Endothelial cell of umbilical vein (primary cell): Measurements from ENCODE around the gene HSPA2. TPM values are rescaled to one million over a fixed set of nuclear protein-coding genes. Genes with fewer than 3 reads are reported as not detected.

Experiments used
- BruUV-seq: library from RNA; stranded (reverse); fragments of 400-500 nt; replicated peaks from 2 replicates; lab custom pipeline; 2021; lab: Mats Ljungman, UMichigan
- CTCF ChIA-PET: fragments of 300-600, 350-600 bp; sonication (Branson Sonifier 250); formaldehyde crosslinking; loops from one replicate; lab custom pipeline; 2021; ENCODE audit warnings: antibody characterized with exemption, inconsistent platforms; lab: Charles Lee
- POLR2A ChIA-PET: fragments of 300-600, 350-600 bp; sonication (Branson Sonifier 250); formaldehyde crosslinking; loops from one replicate; lab custom pipeline; 2021; ENCODE audit warnings: antibody characterized with exemption, inconsistent platforms; lab: Charles Lee
- DNase-seq: peaks from one replicate; pipeline ENCODE4 v3.0.0-alpha.2; 2011; ENCODE audit warnings: low read depth, low spot score
- FAIRE-seq: peaks from 2 replicates; lab custom pipeline; 2011; peaks lifted over from hg19 to GRCh38; lab: Jason Lieb, UNC
- H2AFZ ChIP-seq: 2 replicates; pipeline ENCODE4 v1.6.0; 2012; ENCODE audit warnings: low read depth, low read length, control low read depth, inconsistent platforms
- H3K27ac ChIP-seq: 2 replicates; pipeline ENCODE4 v1.5.1; 2011; ENCODE audit warnings: low read depth, mild to moderate bottlenecking, control low read depth, low read length, moderate library complexity; ENCODE audit not compliant: insufficient read depth
- H3K27me3 ChIP-seq, 2 experiments: 2 replicates each; pipeline versions ENCODE4 v1.6.0 to v1.6.1; 2011; ENCODE audit warnings: low read length in 2 of 2, mixed read lengths in 1 of 2; ENCODE audit not compliant: control insufficient read depth in 2 of 2, insufficient read depth in 2 of 2
- H3K36me3 ChIP-seq, 2 experiments: 2 replicates in 1 of 2; 3 replicates in 1 of 2; pipeline ENCODE4 v1.5.1; 2011; ENCODE audit warnings: low read length in 2 of 2, mild to moderate bottlenecking in 1 of 2, moderate library complexity in 1 of 2; ENCODE audit not compliant: control insufficient read depth in 2 of 2, insufficient read depth in 2 of 2; ENCODE audit errors: extremely low read depth in 1 of 2
- H3K4me1 ChIP-seq: 3 replicates; pipeline ENCODE4 v1.5.1; 2011; ENCODE audit warnings: mild to moderate bottlenecking, low read length; ENCODE audit not compliant: control insufficient read depth, insufficient read depth; ENCODE audit errors: extremely low read depth
- H3K4me2 ChIP-seq: 2 replicates; pipeline ENCODE4 v1.6.1; 2011; ENCODE audit warnings: low read length, control low read depth, mixed read lengths; ENCODE audit not compliant: insufficient read depth
- H3K4me3 ChIP-seq, 3 experiments: fragments of 200-600 bp in 1 of 3; sonication (generic), shearing (Covaris generic) in 1 of 3; replicated peaks in 1 of 3; 2 replicates each; pipeline ENCODE4 v1.5.1; 2011 to 2016; ENCODE audit warnings: control low read depth in 3 of 3, low read length in 3 of 3, mild to moderate bottlenecking in 2 of 3, inconsistent platforms in 1 of 3, low read depth in 1 of 3, moderate library complexity in 1 of 3; ENCODE audit not compliant: insufficient read depth in 1 of 3
- H3K79me2 ChIP-seq: 2 replicates; pipeline ENCODE4 v1.6.0; 2012; ENCODE audit warnings: low read length, inconsistent platforms; ENCODE audit not compliant: control insufficient read depth, insufficient read depth
- H3K9ac ChIP-seq: replicated peaks from 2 replicates; pipeline ENCODE3; 2011; ENCODE audit warnings: low read length, control low read depth; ENCODE audit not compliant: insufficient read depth; ENCODE audit errors: extremely low read depth
- H3K9me1 ChIP-seq: replicated peaks from 3 replicates; pipeline ENCODE4 v1.6.0; 2011; ENCODE audit warnings: mild to moderate bottlenecking, low read length; ENCODE audit not compliant: control insufficient read depth, insufficient read depth; ENCODE audit errors: extremely low read depth
- H3K9me3 ChIP-seq: replicated peaks from 2 replicates; pipeline ENCODE4 v1.5.1; 2012; ENCODE audit warnings: low read length, inconsistent platforms; ENCODE audit not compliant: control insufficient read depth, insufficient read depth
- H4K20me1 ChIP-seq: replicated peaks from 2 replicates; pipeline ENCODE3; 2011; ENCODE audit warnings: mild to moderate bottlenecking, low read length; ENCODE audit not compliant: control insufficient read depth, insufficient read depth; ENCODE audit errors: extremely low read depth
- CTCF ChIP-seq, 2 donors: IDR thresholded peaks; 1 replicate in 1 of 2; 2 replicates in 1 of 2; pipeline ENCODE4 v1.5.1; 2011; ENCODE audit warnings: low read length in 2 of 2, mild to moderate bottlenecking in 2 of 2, moderate library complexity in 2 of 2, control low read depth in 1 of 2, inconsistent platforms in 1 of 2, low read depth in 1 of 2; ENCODE audit not compliant: insufficient read depth in 1 of 2; ENCODE audit errors: extremely low read depth in 1 of 2
- EZH2 ChIP-seq: IDR thresholded peaks from 2 replicates; pipeline ENCODE4 v1.6.1; 2012; ENCODE audit warnings: borderline replicate concordance, low read depth, mild to moderate bottlenecking, moderate library complexity, low read length, inconsistent platforms; ENCODE audit not compliant: severe bottlenecking
- FOS ChIP-seq: IDR thresholded peaks from 2 replicates; pipeline ENCODE4 v1.6.1; 2011; ENCODE audit warnings: mild to moderate bottlenecking, low read length, moderate library complexity, borderline replicate concordance; ENCODE audit not compliant: insufficient read depth
- GATA2 ChIP-seq: IDR thresholded peaks from 2 replicates; pipeline ENCODE4 v1.7.0; 2011; ENCODE audit warnings: low read depth, mild to moderate bottlenecking, moderate library complexity, mixed read lengths, low read length; ENCODE audit not compliant: insufficient read length, insufficient read depth
- JUN ChIP-seq: IDR thresholded peaks from 2 replicates; pipeline ENCODE4 v1.6.1; 2011; ENCODE audit warnings: borderline replicate concordance, low read depth; ENCODE audit not compliant: insufficient read length, insufficient read depth
- MAX ChIP-seq: IDR thresholded peaks from 2 replicates; pipeline ENCODE4 v1.6.1; 2011; ENCODE audit not compliant: insufficient read depth, insufficient read length
- MYC ChIP-seq: IDR thresholded peaks from one replicate; pipeline ENCODE4 v1.6.1; 2011; ENCODE audit warnings: mild to moderate bottlenecking, low read depth, low read length
- POLR2A ChIP-seq: IDR thresholded peaks from 2 replicates; pipeline ENCODE4 v1.6.1; 2012; ENCODE audit warnings: low read depth, mild to moderate bottlenecking, control low read depth, low read length
- POLR2AphosphoS5 ChIP-seq: IDR thresholded peaks from 2 replicates; pipeline ENCODE4 v1.6.1; 2012; ENCODE audit warnings: low read depth, mild to moderate bottlenecking, control low read depth, low read length, moderate library complexity; ENCODE audit not compliant: insufficient read depth
- dilution Hi-C: fragments of 300-500 bp; cut with MboI; formaldehyde crosslinking; loops from one replicate; pipeline ENCODE4 v1.15.0; 2019; ENCODE audit warnings: low sequenced_read_pairs; ENCODE audit not compliant: extremely low pct_ligation_motif_present
- intact Hi-C: fragments of 100-400 bp; cut with micrococcal nuclease; formaldehyde crosslinking; loops from one replicate; pipeline ENCODE4 v1.10.0; 2022
- polyA plus RNA-seq, 4 experiments: library from polyadenylated mRNA; depleted of rRNA in 3 of 4; stranded (reverse) in 3 of 4; unstranded in 1 of 4; fragments of >200 nt; gene quantifications; 2 replicates each; pipeline versions ENCODE4 v1.2.1 to v1.2.3, GENCODE V29; 2011 to 2012; ENCODE audit warnings: missing spikeins in 1 of 4
- total RNA-seq: library from RNA; stranded (reverse); gene quantifications from 2 replicates; pipeline ENCODE4 v1.2.3, GENCODE V29; 2021

HSPA2 gene
- total and polyA plus RNA-seq, 2 donors (not counting 3 experiments of a cell fraction or from before 2014, with no cell fraction given), result 5.3 to 11.4 TPM

- Histone ChIP-seq H3K9ac (no peak overlapping the region), H3K9me1 (peaks cover 2% of the 10 kb centered on the region), H3K4me3 (no peak overlapping the region), H3K79me2 (peaks cover 79% of the 10 kb centered on the region), H3K9me3 (no peaks in the 10 kb centered on the region), H4K20me1 (peaks cover 21% of the 10 kb centered on the region), H3K4me1 (peaks cover 7% of the 10 kb centered on the region), H2AFZ (no peak overlapping the region), H3K27me3 (no peaks in the 10 kb centered on the region), H3K36me3 (peaks cover 2 to 8% of the 10 kb centered on the region in 2 experiments), H3K27ac (no peak overlapping the region), H3K4me2 (no peak overlapping the region)
- intact Hi-C loops, result no loop called here
- TF ChIP-seq GATA2 (no peak), JUN (no peak), MAX (no peak), CTCF (IDR thresholded peaks at IDR 0.05; ENCODE audit: extremely low read depth in 1 of 2, insufficient read depth in 1 of 2, low read depth in 1 of 2, low read length in 2 of 2) (no peak), POLR2A (no peak), EZH2 (no peak), FOS (no peak), POLR2AphosphoS5 (no peak), MYC (no peak)
- no TSS peak for BruUV-seq
- FAIRE-seq, result no peak
- DNase-seq, result no peak
- dilution Hi-C loops, result no loop called here
- CTCF ChIA-PET, result no interaction called here
- POLR2A ChIA-PET, result interaction anchor here (0.7 kb wide), 1 partner anchor 28 kb away, joined by 4 read pairs; no protein-coding TSS in a partner anchor
Observed at GRCh38 chr14:64518229-64518628, 22.3 kb upstream of the HSPA2 start.
